ENCODE measurements around the gene KDM4C. TPM values are rescaled to one million over a fixed set of nuclear protein-coding genes. Genes with fewer than 3 reads are reported as not detected.

KDM4C gene
- total RNA-seq, 1 donor from 2014 or later = 43.2 TPM

- FAIRE-seq (no peak), DNase-seq (ENCODE audit: low spot score in 2 of 2) (no peak)
Observed at GRCh38 chr9:7216004-7216841, 458.4 kb downstream of the KDM4C start.

- DNase-seq (ENCODE audit: low spot score in 2 of 2) = no peak
- FAIRE-seq = no peak
Observed at GRCh38 chr9:7223981-7224380, 466.2 kb downstream of the KDM4C start.

Small RNAs within 50 kb of the gene (small RNA-seq; reads per million reads assigned to genes)
- not detected for gene SNRPEP2

Other genes starting within 250 kb of the KDM4C start
- gene GLDC, start 112.2 kb upstream of the KDM4C start, total RNA-seq = 13.5 TPM